HG03432 (cell line): ENCODE results near the gene DGAT2.

ENCODE experiments used
- ATAC-seq: cut with Tn5 transposase; IDR thresholded peaks from one replicate; pipeline ENCODE4 v1.9.1; 2021; ENCODE audit warnings: mild to moderate bottlenecking, moderate library complexity; ENCODE audit not compliant: unreplicated experiment

The DGAT2 gene

DNA sequence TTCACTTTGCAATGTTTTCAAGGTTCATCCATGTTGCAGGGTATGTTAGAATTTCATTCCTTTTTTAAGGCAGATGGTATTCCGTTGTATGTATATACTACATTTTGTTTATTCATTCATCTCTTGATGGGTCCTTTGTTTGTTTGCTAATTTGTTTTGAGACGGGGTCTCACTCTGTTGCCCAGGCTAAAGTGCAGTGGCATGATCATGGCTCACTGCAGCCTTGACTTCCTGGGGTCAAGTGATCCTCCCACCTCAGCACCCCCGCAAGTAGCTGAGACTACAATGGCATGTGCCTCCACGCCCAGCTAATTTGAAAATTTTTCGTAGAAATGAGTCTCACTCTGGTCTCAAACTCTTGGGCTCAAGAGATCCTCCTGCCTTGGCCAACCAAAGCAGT, 52.6 kb downstream of the DGAT2 start:
- ATAC-seq, result no peak

DNA sequence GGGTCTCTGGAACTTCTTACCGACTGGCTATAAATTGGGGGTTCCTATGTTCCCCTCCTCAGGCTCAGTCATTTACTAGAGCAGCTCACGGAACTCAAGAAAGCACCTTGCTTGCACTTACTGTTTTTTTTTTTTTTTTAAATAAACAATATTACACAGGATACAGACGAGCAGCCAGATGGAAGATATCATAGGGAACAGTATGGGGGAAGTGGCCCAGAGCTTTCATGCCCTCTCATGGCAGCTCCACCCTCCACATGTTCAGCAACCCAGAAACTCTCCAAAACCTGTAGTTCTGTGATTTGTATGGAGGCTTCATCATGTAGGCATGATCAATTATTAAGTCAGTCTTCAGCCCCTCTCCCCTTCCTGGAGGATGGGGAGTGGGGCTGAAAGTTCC, 54.0 kb downstream of the DGAT2 start:
- no peak for ATAC-seq

DNA sequence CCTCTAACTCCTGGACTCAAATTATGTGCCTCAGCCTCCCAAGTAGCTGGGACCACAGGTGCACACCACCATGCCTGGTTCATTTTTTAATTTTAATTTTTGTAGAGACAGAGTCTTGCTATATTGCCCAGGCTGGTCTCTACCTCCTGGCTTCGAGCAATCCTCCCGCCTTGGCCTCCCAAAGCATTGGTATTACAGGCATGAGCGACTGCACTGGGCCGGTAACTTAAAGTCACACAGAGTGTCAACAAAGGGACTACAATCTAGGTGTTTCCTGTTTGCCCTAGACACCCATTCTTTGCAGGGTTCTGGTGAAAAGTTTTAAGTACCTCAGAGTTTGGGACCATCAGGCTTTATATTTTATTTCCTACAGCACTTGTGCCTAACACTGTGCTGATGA, 54.8 kb downstream of the DGAT2 start:
- ATAC-seq, result no peak

DNA sequence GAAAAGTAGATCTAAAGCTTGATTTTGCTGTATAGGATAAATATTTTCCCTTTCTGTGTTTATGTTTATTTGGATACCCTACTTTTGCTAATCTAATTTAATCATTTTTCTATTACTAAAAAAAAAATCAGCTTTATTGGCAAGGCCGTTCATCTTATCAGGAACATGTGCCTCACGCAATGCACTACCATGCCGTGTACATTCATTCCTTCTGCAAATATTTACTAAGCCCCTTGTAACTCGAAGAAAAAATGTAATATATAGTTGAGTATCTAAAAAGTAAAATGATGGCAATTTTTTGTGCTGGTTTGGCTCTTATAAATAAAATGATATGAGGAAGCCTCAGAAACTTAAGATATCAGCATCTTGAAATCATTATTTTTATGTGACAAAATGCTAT, 55.4 kb downstream of the DGAT2 start:
- ATAC-seq, result no peak

DNA sequence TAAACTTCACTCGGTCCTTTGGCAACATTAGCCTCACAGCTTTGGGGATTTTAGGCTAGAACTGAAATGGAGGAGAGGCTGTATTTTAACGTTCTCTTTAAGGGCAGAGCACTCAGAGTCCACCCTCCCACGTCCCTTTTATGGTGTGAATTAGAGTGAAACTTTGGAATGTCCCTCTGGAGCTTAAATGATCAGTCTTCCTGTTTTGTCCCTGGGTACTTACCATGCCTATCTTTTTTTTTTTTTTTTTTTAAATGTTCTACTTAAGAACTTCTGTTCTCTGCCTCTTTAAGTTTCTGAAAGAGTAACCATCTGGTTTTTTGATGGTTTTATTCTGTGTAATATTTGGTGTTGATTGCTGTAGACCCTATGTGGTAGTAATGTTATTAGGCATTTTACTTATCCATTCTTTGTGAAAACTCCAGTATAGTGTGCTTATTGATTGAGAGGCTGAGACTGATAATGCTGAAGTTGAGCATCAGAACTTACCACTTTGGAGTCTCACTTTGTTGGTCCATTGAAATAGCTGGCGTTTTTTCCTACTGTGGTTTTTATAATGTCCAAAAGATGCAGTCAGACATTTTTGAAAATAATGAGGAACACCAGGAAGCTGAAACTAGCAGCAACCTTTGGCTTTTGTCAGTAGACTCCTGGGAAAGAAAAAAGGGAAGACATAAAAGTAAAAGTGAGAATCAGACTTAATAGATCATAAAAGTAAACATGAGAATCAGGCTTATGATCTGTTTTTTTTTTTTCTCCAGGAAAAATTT, 58.1 kb downstream of the DGAT2 start:
- ATAC-seq, result no peak

DNA sequence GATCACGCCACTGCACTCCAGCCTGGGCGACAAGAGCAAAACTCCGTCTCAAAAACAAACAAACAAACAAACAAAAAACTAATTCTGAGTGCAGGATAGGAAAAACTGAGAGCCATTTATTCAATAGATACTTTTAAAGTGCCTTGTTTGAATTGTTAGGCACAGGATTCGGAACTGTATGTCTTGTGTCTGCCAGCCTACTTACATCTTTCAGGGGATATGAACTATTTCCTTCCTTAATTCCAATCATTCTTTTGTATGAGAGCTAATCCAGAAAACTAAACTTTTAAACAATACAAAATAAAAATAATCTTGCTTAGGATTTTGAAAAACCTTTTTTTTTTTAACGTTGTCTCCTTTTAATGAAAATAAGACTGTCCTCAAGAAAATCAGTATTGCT, 59.0 kb downstream of the DGAT2 start:
- no peak for ATAC-seq

DNA sequence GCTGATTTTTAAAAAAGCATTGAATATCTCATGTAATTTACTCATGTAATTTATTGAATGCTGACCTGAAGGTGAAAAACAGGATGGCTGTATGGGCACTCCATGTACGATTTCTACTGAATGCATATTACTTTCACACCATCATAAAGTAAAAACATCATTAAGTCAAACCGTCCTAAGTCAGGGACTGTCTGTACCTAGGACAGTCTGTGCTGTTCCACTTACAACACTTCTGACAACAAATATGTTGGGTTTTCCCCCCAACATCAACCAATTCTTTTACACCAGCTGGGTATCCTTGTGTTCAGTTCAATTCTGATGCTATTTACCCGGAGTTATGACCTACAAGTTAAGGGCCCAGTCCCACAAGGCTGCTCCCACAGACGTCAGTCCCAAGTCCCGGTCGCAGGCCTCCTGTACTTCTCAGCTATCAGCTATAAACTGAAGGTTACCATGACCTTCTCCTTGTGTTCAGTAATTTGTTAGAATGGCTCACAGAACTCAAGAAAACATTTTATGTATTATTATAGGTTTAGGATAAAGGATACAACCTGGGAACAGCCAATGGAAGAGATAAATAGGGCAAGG, 63.4 kb downstream of the DGAT2 start:
- ATAC-seq, result no peak

DNA sequence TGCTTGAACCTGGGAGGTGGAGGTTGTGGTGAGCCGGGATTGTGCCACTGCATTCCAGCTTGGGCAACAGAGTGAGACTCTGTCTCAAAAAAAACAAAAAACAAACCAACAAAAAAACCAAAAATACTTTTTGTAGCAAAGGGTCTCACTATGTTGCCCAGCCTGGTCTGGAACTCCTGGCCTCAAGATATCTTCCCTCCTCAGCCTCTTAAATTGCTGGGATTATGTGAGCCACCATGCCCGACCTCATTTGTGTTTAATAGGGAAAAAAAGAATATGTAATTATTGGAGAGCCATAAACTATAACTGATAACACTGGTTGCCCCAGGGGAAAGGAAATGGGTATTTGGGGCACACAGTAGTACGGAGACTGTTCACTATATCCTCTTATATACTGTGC, 66.2 kb downstream of the DGAT2 start:
- ATAC-seq, result no peak

DNA sequence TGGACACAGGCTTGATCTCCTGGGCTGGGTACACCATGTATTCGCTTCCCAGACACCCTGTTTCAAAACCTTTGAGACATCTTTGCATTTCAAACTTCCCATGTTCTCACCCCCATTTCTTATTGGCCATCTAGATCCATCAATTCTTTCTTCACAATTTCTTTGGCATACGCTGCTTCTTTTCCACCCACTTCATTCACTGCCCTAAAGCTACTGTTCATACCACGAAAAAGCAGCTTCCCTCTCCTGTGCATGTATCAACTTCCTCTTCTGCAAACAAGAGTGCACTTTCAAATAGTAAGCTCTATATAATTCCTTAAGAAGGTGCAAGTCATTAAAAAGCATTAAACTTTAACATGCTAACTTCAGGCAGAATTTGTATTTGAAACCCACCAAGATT, 67.8 kb downstream of the DGAT2 start:
- ATAC-seq, result no peak

DNA sequence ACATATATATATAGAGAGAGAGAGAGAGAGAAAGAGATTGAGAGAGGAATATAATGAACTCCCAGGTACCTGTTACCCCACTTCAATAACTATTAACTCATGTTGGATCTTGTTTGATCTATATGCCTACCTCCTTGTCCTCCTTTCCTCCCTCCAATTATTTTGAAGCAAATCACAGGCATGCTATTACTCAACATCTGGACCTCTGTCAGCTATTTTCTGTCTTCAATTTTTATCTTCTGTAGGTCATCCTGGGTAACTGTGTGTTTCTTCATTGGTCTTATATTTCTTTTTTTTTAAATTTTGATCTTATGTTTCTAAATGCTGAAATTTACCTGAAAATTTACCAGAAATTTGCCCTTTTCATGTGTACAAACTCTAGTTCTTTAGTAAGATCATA, 71.3 kb downstream of the DGAT2 start:
- no peak for ATAC-seq

DNA sequence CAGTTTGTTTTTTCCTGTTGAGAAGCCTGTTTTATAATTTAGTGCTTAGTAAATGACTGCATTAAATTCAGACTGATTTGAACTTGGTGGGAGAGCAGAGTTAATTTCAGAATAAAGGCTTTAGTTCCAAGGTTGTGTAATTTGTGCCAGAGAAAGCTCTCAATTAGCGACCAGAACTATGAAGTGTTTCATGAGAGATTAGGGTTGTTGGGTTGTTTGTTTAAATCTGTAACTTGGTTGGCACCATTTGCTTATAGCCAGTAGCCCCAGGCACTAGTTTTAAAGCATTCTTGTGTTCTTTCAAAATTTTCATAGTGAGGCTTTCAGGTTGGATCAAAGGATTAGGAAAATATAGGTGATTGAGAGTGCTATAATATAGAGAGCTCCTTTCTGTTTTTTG, 71.9 kb downstream of the DGAT2 start:
- ATAC-seq, result no peak

DNA sequence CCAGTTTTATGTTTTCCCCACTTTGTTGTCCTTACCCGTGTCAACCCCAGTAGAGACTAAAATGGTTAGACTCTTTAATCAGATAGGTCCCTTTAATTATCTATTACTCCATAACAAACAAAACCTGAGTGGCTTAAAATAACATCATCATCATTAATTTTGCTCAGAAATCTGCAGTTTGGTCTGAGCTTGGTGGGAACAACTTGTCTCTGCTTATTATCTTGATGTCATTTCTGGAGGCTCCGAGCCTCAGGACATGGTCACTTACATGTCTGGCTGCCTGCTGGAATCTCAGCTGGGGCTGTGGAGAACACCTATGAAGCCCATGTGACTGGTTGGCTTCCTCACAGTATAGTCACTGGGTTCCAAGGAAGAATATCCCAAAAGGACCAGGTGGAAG, 73.2 kb downstream of the DGAT2 start:
- no peak for ATAC-seq

DNA sequence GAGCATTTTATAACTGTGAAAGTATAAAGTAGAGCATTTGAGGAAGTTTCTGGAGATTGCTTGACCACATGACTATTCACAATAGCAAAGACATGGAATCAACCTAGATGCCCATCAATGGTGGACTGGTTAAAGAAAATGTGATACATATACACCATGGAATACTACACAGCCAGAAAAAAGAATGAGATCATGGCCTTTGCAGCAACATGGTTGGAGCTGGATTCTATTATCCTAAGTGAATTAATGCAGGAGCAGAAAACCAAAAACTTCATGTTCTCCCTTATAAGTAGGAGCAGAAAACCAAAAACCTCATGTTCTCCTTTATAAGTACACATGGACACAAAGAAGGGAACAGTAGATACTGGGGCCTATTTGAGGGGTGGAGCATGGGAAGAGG, 76.7 kb downstream of the DGAT2 start:
- no peak for ATAC-seq

DNA sequence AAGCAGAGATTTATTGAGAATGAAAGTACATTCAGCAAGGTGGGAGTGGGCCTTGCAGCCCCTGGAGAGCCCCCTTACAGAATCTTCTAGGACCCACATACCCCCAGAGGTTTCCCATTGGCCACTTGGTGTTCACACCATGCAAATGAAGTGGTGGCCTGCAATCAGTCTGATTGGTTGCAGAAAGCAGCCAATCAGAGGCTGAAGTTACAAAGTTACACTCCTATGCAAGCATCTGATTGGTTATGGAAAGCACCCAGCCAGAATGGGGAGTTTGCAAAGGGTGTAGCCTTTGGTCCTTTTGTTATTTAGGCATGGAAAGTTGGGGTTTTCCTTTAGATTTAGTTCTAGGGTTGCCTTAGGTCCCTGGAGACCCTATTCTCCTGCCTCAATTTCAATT, 81.3 kb downstream of the DGAT2 start:
- no peak for ATAC-seq

DNA sequence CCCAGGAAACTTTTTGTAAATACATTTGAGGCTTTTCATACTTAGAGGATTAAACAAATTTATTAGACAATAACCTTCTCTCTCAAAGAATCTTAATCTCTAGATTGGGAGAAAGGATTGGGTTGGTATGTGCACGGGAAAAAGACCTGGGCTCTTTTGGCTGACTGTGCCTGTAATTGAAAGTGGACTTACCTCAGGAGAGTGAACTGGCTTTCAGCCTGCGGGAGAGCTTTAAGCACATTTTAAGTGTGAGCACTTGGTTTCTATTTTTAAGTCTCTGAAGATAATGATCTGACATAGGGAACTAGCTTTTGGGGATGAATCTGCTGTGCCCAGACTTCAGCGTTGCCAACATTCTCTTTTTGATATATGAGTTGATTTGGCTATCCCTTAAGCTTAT, 82.2 kb downstream of the DGAT2 start:
- ATAC-seq, result no peak
